Measurements from ENCODE around the gene ACSM5. TPM values are rescaled to one million over a fixed set of nuclear protein-coding genes. Genes with fewer than 3 reads are reported as not detected.

Gene ACSM5
- total and polyA plus RNA-seq, 2 of the 8 experiments (the other 6 are each of a cell fraction or from before 2014, with no cell fraction given) = not detected

DNA sequence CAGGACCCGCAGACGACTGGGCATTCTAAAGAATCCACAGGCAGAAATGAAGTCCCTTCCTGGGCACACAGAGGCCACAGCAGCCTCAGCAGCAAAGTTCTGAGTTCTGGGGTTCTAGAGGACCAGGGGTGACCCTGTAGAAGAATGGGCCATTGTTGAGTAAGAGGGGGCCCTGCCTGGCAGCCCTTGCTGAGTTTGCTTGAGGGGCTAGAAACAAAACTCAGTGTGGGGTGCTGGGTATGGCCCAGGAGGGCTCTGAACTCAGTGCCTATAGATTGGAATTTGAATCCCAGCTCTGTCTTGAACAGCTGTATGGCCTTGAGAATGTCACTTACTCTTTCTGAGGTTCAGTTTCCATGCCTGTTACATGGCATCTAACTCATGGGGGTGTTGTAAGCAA, 4.7 kb upstream of the ACSM5 start, which contains the start of gene PDILT:
TSS of gene PDILT (minus strand) at position 101 of the 400 bp plus-strand sequence. CDS start 5,437 bp downstream, outside the sequence.
- Histone ChIP-seq H3K56ac (replicated peaks; ENCODE audit: insufficient read length, low read depth, low read length) (no peak within 1 kb of the TSS), H4K5ac (ENCODE audit: insufficient read length, low read depth, low read length) (no peak within 1 kb of the TSS), H4K8ac (ENCODE audit: extremely low read depth, insufficient read depth, low read length) (no peak within 1 kb of the TSS), H2BK12ac (ENCODE audit: low read depth, low read length) (no peak within 1 kb of the TSS), H3K23ac (ENCODE audit: insufficient read length) (no peak within 1 kb of the TSS), H3K79me1 (ENCODE audit: low read depth, low read length) (no peaks in the 10 kb centered on the region), H3K23me2 (ENCODE audit: low read depth, low read length) (no peaks in the 10 kb centered on the region), H2AK5ac (ENCODE audit: low read depth, low read length) (no peak within 1 kb of the TSS), H3K79me2 (ENCODE audit: control insufficient read depth in 1 of 2, insufficient read depth in 2 of 2, low read length in 2 of 2) (no peaks in the 10 kb centered on the region), H3K9me3 (ENCODE audit: insufficient read depth in 2 of 2, low read depth in 1 of 2, low read length in 1 of 2) (no peaks in the 10 kb centered on the region), H3K9ac (replicated peaks in 1 of 4; ENCODE audit: extremely low read depth in 1 of 4, low read depth in 3 of 4, low read length in 3 of 4) (no peak within 1 kb of the TSS), H4K91ac (replicated peaks; ENCODE audit: insufficient read length, low read length) (no peak within 1 kb of the TSS), H3K27me3 (replicated peaks in 1 of 4; ENCODE audit: control insufficient read depth in 3 of 4, extremely low read depth in 1 of 4, insufficient read depth in 3 of 4, low read length in 3 of 4) (no peaks in the 10 kb centered on the region), H3K27ac (ENCODE audit: low read depth, low read length) (no peak within 1 kb of the TSS), H3K18ac (ENCODE audit: extremely low read depth, low read length) (no peak within 1 kb of the TSS), H3K4ac (replicated peaks; ENCODE audit: insufficient read length, low read depth, low read length) (no peak within 1 kb of the TSS), H3K14ac (ENCODE audit: insufficient read length) (no peak within 1 kb of the TSS), H3K36me3 (ENCODE audit: control insufficient read depth in 2 of 4, insufficient read depth in 4 of 4, low read length in 3 of 4) (no peaks in the 10 kb centered on the region), H2BK15ac (ENCODE audit: low read length) (no peak within 1 kb of the TSS), H3K4me1 (replicated peaks in 1 of 4; ENCODE audit: control insufficient read depth in 3 of 4, insufficient read depth in 4 of 4, low read length in 3 of 4) (peaks cover 0 to 3% (median under 1%) of the 10 kb centered on the region in 4 experiments; a peak in 3 of 7 replicates), H2BK20ac (ENCODE audit: low read length) (no peak within 1 kb of the TSS), H2BK5ac (ENCODE audit: low read depth, low read length) (no peak within 1 kb of the TSS), H4K20me1 (replicated peaks in 1 of 2; ENCODE audit: control insufficient read depth in 1 of 2, insufficient read depth in 2 of 2, low read length in 2 of 2) (no peaks in the 10 kb centered on the region), H3K4me2 (ENCODE audit: insufficient read depth in 1 of 2, low read depth in 2 of 2, low read length in 2 of 2) (no peak within 1 kb of the TSS), H2BK120ac (replicated peaks; ENCODE audit: low read depth, low read length) (no peak within 1 kb of the TSS), H3K4me3 (ENCODE audit: extremely low read depth in 1 of 4, insufficient read depth in 2 of 4, low read depth in 3 of 4, low read length in 4 of 4) (no peak within 1 kb of the TSS), H2AFZ (ENCODE audit: low read length) (peak within 1 kb of the TSS; percentile 18; the same call in 1 of the 2 replicates)
- FAIRE-seq = no peak
- 94% methylated on average over 2 of the region's 2 CpGs; no CpG with 5 or more reads in 1 of the 2 experiments for WGBS, 2 experiments (ENCODE audit: extremely low coverage in 1 of 2, insufficient coverage in 1 of 2, insufficient read length in 1 of 2, insufficient replicate concordance in 2 of 2, low coverage in 1 of 2, low lambda C conversion rate in 2 of 2, missing lambda C conversion rate in 1 of 2)
- POLR2A ChIA-PET (ENCODE audit: partially characterized antibody) = no interaction called here
- no peak for DNase-seq (ENCODE audit: low read depth in 1 of 2, low spot score in 2 of 2)
- TF ChIP-seq NANOG (IDR thresholded peaks at IDR 0.05; ENCODE audit: insufficient read depth, low read depth, low read length, poor library complexity, severe bottlenecking) = no peak
- TF ChIP-seq HDAC2 (IDR thresholded peaks at IDR 0.05; ENCODE audit: borderline replicate concordance in 1 of 2, low read depth in 2 of 2, low read length in 2 of 2) = no peak
- TF ChIP-seq, protein P1, sequence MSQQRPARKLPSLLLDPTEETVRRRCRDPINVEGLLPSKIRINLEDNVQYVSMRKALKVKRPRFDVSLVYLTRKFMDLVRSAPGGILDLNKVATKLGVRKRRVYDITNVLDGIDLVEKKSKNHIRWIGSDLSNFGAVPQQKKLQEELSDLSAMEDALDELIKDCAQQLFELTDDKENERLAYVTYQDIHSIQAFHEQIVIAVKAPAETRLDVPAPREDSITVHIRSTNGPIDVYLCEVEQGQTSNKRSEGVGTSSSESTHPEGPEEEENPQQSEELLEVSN (IDR thresholded peaks at IDR 0.05) = no peak
- TF ChIP-seq KDM5A (IDR thresholded peaks at IDR 0.05; ENCODE audit: low read length) = no peak
- CTCF ChIA-PET (ENCODE audit: partially characterized antibody) = interaction anchor here (0.8 kb wide), 1 partner anchor 102 kb away, joined by 3 read pairs; no protein-coding TSS in a partner anchor
